HepG2 (cell line): ENCODE data around the gene SULT6B1. TPM values are rescaled to one million over a fixed set of nuclear protein-coding genes. Genes with fewer than 3 reads are reported as not detected.

ENCODE experiments used
- CREM ChIP-seq, 2 experiments: sonication (generic) in 1 of 2; formaldehyde crosslinking in 1 of 2; IDR thresholded peaks; 2 replicates each; pipeline versions ENCODE4 v1.4.0 to v1.6.1; 2016 to 2020; ENCODE audit warnings: antibody characterized with exemption in 1 of 2, mild to moderate bottlenecking in 1 of 2, missing genetic modification reagents in 1 of 2
- EEA1 ChIP-seq: sonication (generic); formaldehyde crosslinking; IDR thresholded peaks from 2 replicates; pipeline ENCODE4 v1.5.1; 2020; ENCODE audit warnings: mild to moderate bottlenecking, missing genetic modification reagents, borderline replicate concordance
- ETV5 ChIP-seq: IDR thresholded peaks from 2 replicates; pipeline ENCODE4 v1.6.1; 2018; ENCODE audit warnings: missing biosample characterization, missing genetic modification reagents, inconsistent platforms, borderline replicate concordance
- HOXA3 ChIP-seq: sonication (generic); formaldehyde crosslinking; IDR thresholded peaks from 2 replicates; pipeline ENCODE4 v1.5.0; 2020; ENCODE audit warnings: missing genetic modification reagents
- NR2F1 ChIP-seq, 2 experiments: fragments of 450-650 bp in 1 of 2; formaldehyde crosslinking in 1 of 2; IDR thresholded peaks; 2 replicates each; pipeline versions ENCODE4 v1.5.0 to v1.6.1; 2016 to 2020; ENCODE audit warnings: mild to moderate bottlenecking in 1 of 2, missing compliant biosample characterization in 1 of 2, missing genetic modification reagents in 1 of 2, moderate library complexity in 1 of 2
- PRDM15 ChIP-seq: sonication (generic); formaldehyde crosslinking; IDR thresholded peaks from 2 replicates; pipeline ENCODE4 v1.4.0; 2020; ENCODE audit warnings: missing genetic modification reagents
- RXRB ChIP-seq: IDR thresholded peaks from 2 replicates; pipeline ENCODE4 v1.6.1; 2016; ENCODE audit warnings: borderline replicate concordance, missing genetic modification reagents, missing compliant biosample characterization
- SATB2 ChIP-seq: sonication (generic); formaldehyde crosslinking; IDR thresholded peaks from 2 replicates; pipeline ENCODE4 v1.5.0; 2020; ENCODE audit warnings: missing genetic modification reagents
- SIX4 ChIP-seq: sonication (generic); formaldehyde crosslinking; IDR thresholded peaks from 2 replicates; pipeline ENCODE4 v1.4.0; 2020; ENCODE audit warnings: missing genetic modification reagents
- SMAD1 ChIP-seq: sonication (generic); formaldehyde crosslinking; IDR thresholded peaks from 2 replicates; pipeline ENCODE4 v1.4.0; 2020; ENCODE audit warnings: missing genetic modification reagents, low read depth, mild to moderate bottlenecking, borderline replicate concordance
- SUZ12 ChIP-seq: fragments of 150-350 bp; IDR thresholded peaks from 2 replicates; pipeline ENCODE4 v1.6.1; 2014; ENCODE audit warnings: low read depth, low read length
- TGIF2 ChIP-seq: IDR thresholded peaks from 2 replicates; pipeline ENCODE4 v1.6.1; 2016; ENCODE audit warnings: control low read depth, missing compliant biosample characterization
- ZBTB4 ChIP-seq: sonication (generic); formaldehyde crosslinking; IDR thresholded peaks from 2 replicates; pipeline ENCODE4 v1.4.0; 2020; ENCODE audit warnings: missing genetic modification reagents, mild to moderate bottlenecking, borderline replicate concordance
- ZKSCAN1 ChIP-seq: fragments of 150-350 bp; IDR thresholded peaks from 2 replicates; pipeline ENCODE4 v1.6.1; 2014; ENCODE audit warnings: low read length
- ZNF614 ChIP-seq: IDR thresholded peaks from 2 replicates; pipeline ENCODE4 v1.6.1; 2018; ENCODE audit warnings: missing biosample characterization, missing genetic modification reagents, inconsistent platforms, borderline replicate concordance
- ZNF644 ChIP-seq: IDR thresholded peaks from 2 replicates; pipeline ENCODE4 v1.6.1; 2016; ENCODE audit warnings: low read depth
- polyA plus RNA-seq, 8 experiments: library from polyadenylated mRNA; depleted of rRNA in 3 of 8; stranded (reverse) in 7 of 8; unstranded in 1 of 8; fragments of >200 nt; fragmentation: Illumina TruSeq in 4 of 8; extraction: Trizol in 4 of 8; gene quantifications; 2 replicates each; pipeline versions ENCODE4 v1.2.1 to v1.2.3, GENCODE V29; 2011 to 2016; ENCODE audit warnings: low read depth in 4 of 8, missing spikeins in 1 of 8, mixed read lengths in 1 of 8; ENCODE audit not compliant: insufficient read depth in 1 of 8
- total RNA-seq, 5 experiments: library from RNA; depleted of rRNA; stranded (reverse); fragments of >200 nt; fragmentation: Illumina TruSeq; extraction: Trizol; gene quantifications; 2 replicates each; pipeline ENCODE4 v1.2.3, GENCODE V29; 2016; ENCODE audit warnings: low read depth in 1 of 5
- TF ChIP-seq, protein P1 (sequence below): sonication (generic); formaldehyde crosslinking; IDR thresholded peaks from 2 replicates; pipeline ENCODE4 v1.5.1; 2020; ENCODE audit warnings: mild to moderate bottlenecking, moderate library complexity, missing genetic modification reagents
- TF ChIP-seq, protein P2 (sequence below): sonication (generic); formaldehyde crosslinking; conservative IDR thresholded peaks from 2 replicates; pipeline ENCODE4 v1.4.0; 2020; ENCODE audit warnings: missing genetic modification reagents
- TF ChIP-seq, protein P3 (sequence below): sonication (generic); formaldehyde crosslinking; IDR thresholded peaks from 2 replicates; pipeline ENCODE4 v1.9.0; 2021; ENCODE audit warnings: missing genetic modification reagents, mild to moderate bottlenecking, borderline replicate concordance

SULT6B1 gene
- total and polyA plus RNA-seq, 2 of the 13 experiments (the other 11 are each of a cell fraction or from before 2014, with no cell fraction given), result not detected

DNA sequence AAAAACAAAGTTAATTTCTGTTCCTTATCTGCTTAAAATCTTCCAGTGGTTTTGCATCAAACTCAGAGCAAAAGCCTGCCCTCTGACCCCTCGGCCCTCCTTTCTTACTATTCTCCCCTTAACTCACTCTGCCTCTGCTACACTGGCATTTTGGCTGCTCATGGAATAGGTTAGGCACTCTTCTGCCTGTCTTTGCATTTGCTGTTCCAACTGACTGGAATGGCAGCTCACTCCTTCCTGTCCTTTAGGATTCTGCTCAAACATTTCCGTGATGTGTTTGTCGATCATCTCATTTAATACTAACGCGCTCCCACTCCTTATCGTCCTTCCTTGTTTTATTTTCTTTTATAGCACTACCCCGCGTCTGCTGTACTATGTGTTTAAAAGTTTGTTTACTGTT is 42.1 kb upstream of the SULT6B1 start (continued):
- TF ChIP-seq ZKSCAN1, result no peak
- TF ChIP-seq ZBTB4, result no peak
- TF ChIP-seq TGIF2, result 0 out of 2 replicates have a peak, but pooled peaks have one; percentile 21
- no peak for TF ChIP-seq SUZ12
- TF ChIP-seq NR2F1 (CRISPR knock-in tag; IDR thresholded peaks at IDR 0.05), result no peak
- TF ChIP-seq, protein P1, sequence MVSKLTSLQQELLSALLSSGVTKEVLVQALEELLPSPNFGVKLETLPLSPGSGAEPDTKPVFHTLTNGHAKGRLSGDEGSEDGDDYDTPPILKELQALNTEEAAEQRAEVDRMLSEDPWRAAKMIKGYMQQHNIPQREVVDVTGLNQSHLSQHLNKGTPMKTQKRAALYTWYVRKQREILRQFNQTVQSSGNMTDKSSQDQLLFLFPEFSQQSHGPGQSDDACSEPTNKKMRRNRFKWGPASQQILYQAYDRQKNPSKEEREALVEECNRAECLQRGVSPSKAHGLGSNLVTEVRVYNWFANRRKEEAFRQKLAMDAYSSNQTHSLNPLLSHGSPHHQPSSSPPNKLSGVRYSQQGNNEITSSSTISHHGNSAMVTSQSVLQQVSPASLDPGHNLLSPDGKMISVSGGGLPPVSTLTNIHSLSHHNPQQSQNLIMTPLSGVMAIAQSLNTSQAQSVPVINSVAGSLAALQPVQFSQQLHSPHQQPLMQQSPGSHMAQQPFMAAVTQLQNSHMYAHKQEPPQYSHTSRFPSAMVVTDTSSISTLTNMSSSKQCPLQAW, result no peak
- no peak for TF ChIP-seq CREM (IDR thresholded peaks at IDR 0.05)
- no peak for TF ChIP-seq CREM (CRISPR knock-in tag; IDR thresholded peaks at IDR 0.05)
- no peak for TF ChIP-seq HOXA3 (CRISPR knock-in tag)
- TF ChIP-seq, protein P2, sequence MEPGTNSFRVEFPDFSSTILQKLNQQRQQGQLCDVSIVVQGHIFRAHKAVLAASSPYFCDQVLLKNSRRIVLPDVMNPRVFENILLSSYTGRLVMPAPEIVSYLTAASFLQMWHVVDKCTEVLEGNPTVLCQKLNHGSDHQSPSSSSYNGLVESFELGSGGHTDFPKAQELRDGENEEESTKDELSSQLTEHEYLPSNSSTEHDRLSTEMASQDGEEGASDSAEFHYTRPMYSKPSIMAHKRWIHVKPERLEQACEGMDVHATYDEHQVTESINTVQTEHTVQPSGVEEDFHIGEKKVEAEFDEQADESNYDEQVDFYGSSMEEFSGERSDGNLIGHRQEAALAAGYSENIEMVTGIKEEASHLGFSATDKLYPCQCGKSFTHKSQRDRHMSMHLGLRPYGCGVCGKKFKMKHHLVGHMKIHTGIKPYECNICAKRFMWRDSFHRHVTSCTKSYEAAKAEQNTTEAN (CRISPR knock-in tag), result no peak
- TF ChIP-seq EEA1 (CRISPR knock-in tag), result no peak
- TF ChIP-seq PRDM15, result no peak
- no peak for TF ChIP-seq RXRB (CRISPR knock-in tag)
- no peak for TF ChIP-seq SATB2
- TF ChIP-seq ZNF614 (CRISPR knock-in tag), result peak; percentile 28; the same call in 1 of the 2 replicates
- 0 out of 2 replicates have a peak, but pooled peaks have one; percentile 23 for TF ChIP-seq ZNF644
- TF ChIP-seq, protein P3, sequence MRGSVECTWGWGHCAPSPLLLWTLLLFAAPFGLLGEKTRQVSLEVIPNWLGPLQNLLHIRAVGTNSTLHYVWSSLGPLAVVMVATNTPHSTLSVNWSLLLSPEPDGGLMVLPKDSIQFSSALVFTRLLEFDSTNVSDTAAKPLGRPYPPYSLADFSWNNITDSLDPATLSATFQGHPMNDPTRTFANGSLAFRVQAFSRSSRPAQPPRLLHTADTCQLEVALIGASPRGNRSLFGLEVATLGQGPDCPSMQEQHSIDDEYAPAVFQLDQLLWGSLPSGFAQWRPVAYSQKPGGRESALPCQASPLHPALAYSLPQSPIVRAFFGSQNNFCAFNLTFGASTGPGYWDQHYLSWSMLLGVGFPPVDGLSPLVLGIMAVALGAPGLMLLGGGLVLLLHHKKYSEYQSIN (CRISPR knock-in tag), result no peak
- peak; percentile 17; the same call in 1 of the 2 replicates for TF ChIP-seq SIX4
- TF ChIP-seq ETV5 (CRISPR knock-in tag), result 0 out of 2 replicates have a peak, but pooled peaks have one; percentile 12
- no peak for TF ChIP-seq SMAD1 (CRISPR knock-in tag)
